ENCODE data around the gene TPI1. TPM values are rescaled to one million over a fixed set of nuclear protein-coding genes. Genes with fewer than 3 reads are reported as not detected.

TPI1 gene
- total RNA-seq, 1 experiment from 2014 or later, result 1,045 TPM

- TF ChIP-seq, protein P1, sequence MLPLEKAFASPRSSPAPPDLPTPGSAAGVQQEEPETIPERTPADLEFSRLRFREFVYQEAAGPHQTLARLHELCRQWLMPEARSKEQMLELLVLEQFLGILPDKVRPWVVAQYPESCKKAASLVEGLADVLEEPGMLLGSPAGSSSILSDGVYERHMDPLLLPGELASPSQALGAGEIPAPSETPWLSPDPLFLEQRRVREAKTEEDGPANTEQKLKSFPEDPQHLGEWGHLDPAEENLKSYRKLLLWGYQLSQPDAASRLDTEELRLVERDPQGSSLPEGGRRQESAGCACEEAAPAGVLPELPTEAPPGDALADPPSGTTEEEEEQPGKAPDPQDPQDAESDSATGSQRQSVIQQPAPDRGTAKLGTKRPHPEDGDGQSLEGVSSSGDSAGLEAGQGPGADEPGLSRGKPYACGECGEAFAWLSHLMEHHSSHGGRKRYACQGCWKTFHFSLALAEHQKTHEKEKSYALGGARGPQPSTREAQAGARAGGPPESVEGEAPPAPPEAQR (CRISPR knock-in tag; IDR thresholded peaks at IDR 0.05), result no peak
- TF ChIP-seq PRDM15 (CRISPR knock-in tag; IDR thresholded peaks at IDR 0.05) (no peak), PREB (CRISPR knock-in tag; IDR thresholded peaks at IDR 0.05; ENCODE audit: borderline replicate concordance) (no peak), MXD4 (CRISPR knock-in tag; IDR thresholded peaks at IDR 0.05; ENCODE audit: borderline replicate concordance) (no peak), NFE2L1 (CRISPR knock-in tag; IDR thresholded peaks at IDR 0.05) (no peak), TP53 (CRISPR knock-in tag; IDR thresholded peaks at IDR 0.05) (peak; percentile 64; the same call in 1 of the 2 replicates), USF2 (CRISPR knock-in tag; IDR thresholded peaks at IDR 0.05) (peak; percentile 58), GABPB1 (CRISPR knock-in tag; IDR thresholded peaks at IDR 0.05) (0 out of 2 replicates have a peak, but pooled peaks have one; percentile 9), MLX (CRISPR knock-in tag; IDR thresholded peaks at IDR 0.05) (0 out of 2 replicates have a peak, but pooled peaks have one; percentile 64), MYBL2 (CRISPR knock-in tag; IDR thresholded peaks at IDR 0.05) (0 out of 2 replicates have a peak, but pooled peaks have one; percentile 49), ZNF121 (CRISPR knock-in tag; IDR thresholded peaks at IDR 0.05) (peak; percentile 21; the same call in 1 of the 2 replicates), JUN (CRISPR knock-in tag; IDR thresholded peaks at IDR 0.05) (peak; percentile 24; the same call in 1 of the 2 replicates), KAT7 (CRISPR knock-in tag; IDR thresholded peaks at IDR 0.05; ENCODE audit: borderline replicate concordance) (no peak), MAX (CRISPR knock-in tag; IDR thresholded peaks at IDR 0.05) (peak; percentile 53; the same call in 1 of the 2 replicates), SMAD4 (CRISPR knock-in tag; IDR thresholded peaks at IDR 0.05) (0 out of 2 replicates have a peak, but pooled peaks have one; percentile 2), ZNF138 (CRISPR knock-in tag; conservative IDR thresholded peaks at IDR 0.05) (0 out of 2 replicates have a peak, but pooled peaks have one; percentile 14), ZNF416 (CRISPR knock-in tag; IDR thresholded peaks at IDR 0.05) (0 out of 2 replicates have a peak, but pooled peaks have one; percentile 10)
- TF ChIP-seq, protein P2, sequence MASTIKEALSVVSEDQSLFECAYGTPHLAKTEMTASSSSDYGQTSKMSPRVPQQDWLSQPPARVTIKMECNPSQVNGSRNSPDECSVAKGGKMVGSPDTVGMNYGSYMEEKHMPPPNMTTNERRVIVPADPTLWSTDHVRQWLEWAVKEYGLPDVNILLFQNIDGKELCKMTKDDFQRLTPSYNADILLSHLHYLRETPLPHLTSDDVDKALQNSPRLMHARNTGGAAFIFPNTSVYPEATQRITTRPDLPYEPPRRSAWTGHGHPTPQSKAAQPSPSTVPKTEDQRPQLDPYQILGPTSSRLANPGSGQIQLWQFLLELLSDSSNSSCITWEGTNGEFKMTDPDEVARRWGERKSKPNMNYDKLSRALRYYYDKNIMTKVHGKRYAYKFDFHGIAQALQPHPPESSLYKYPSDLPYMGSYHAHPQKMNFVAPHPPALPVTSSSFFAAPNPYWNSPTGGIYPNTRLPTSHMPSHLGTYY (CRISPR knock-in tag; IDR thresholded peaks at IDR 0.05), result 0 out of 2 replicates have a peak, but pooled peaks have one; percentile 42
- TF ChIP-seq, protein P3, sequence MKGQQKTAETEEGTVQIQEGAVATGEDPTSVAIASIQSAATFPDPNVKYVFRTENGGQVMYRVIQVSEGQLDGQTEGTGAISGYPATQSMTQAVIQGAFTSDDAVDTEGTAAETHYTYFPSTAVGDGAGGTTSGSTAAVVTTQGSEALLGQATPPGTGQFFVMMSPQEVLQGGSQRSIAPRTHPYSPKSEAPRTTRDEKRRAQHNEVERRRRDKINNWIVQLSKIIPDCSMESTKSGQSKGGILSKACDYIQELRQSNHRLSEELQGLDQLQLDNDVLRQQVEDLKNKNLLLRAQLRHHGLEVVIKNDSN (CRISPR knock-in tag; IDR thresholded peaks at IDR 0.05), result no peak
- TF ChIP-seq, protein P4, sequence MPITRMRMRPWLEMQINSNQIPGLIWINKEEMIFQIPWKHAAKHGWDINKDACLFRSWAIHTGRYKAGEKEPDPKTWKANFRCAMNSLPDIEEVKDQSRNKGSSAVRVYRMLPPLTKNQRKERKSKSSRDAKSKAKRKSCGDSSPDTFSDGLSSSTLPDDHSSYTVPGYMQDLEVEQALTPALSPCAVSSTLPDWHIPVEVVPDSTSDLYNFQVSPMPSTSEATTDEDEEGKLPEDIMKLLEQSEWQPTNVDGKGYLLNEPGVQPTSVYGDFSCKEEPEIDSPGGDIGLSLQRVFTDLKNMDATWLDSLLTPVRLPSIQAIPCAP (CRISPR knock-in tag; IDR thresholded peaks at IDR 0.05), result no peak
- TF ChIP-seq, protein P5, sequence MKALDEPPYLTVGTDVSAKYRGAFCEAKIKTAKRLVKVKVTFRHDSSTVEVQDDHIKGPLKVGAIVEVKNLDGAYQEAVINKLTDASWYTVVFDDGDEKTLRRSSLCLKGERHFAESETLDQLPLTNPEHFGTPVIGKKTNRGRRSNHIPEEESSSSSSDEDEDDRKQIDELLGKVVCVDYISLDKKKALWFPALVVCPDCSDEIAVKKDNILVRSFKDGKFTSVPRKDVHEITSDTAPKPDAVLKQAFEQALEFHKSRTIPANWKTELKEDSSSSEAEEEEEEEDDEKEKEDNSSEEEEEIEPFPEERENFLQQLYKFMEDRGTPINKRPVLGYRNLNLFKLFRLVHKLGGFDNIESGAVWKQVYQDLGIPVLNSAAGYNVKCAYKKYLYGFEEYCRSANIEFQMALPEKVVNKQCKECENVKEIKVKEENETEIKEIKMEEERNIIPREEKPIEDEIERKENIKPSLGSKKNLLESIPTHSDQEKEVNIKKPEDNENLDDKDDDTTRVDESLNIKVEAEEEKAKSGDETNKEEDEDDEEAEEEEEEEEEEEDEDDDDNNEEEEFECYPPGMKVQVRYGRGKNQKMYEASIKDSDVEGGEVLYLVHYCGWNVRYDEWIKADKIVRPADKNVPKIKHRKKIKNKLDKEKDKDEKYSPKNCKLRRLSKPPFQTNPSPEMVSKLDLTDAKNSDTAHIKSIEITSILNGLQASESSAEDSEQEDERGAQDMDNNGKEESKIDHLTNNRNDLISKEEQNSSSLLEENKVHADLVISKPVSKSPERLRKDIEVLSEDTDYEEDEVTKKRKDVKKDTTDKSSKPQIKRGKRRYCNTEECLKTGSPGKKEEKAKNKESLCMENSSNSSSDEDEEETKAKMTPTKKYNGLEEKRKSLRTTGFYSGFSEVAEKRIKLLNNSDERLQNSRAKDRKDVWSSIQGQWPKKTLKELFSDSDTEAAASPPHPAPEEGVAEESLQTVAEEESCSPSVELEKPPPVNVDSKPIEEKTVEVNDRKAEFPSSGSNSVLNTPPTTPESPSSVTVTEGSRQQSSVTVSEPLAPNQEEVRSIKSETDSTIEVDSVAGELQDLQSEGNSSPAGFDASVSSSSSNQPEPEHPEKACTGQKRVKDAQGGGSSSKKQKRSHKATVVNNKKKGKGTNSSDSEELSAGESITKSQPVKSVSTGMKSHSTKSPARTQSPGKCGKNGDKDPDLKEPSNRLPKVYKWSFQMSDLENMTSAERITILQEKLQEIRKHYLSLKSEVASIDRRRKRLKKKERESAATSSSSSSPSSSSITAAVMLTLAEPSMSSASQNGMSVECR (CRISPR knock-in tag; IDR thresholded peaks at IDR 0.05; ENCODE audit: borderline replicate concordance), result no peak
Observed at GRCh38 chr12:6867413-6868210, at the start of gene TPI1 (continued).

All from WTC11 (cell line).